Stimulated activated naive CD8-positive, alpha-beta T cell treated with anti-CD3 and anti-CD28 coated beads, Interleukin-15, amount 100 ng/mL, for 72 hours (primary cell): ENCODE data around the gene CDS1.
A peak's percentile ranks its signal among the peaks of the same experiment; 100 is the strongest.
"Not testable (repeated sequence)": the region's sequence is repeated elsewhere in the genome, so short reads cannot be mapped to it uniquely, and the experiment has no call there.

Experiments used
- ATAC-seq: fragments of 150-1000 bp; cut with Tn5 transposase; 2 replicates; pipeline ENCODE4 v1.10.0; 2021; ENCODE audit warnings: mild to moderate bottlenecking, moderate library complexity
- DNase-seq, 2 donors: peaks; one replicate each; pipeline ENCODE4 v3.0.0; 2021 to 2022
- H3K27ac Mint-ChIP-seq, 2 donors: one replicate each; pipeline ENCODE4 v1.8.0; 2022; ENCODE audit warnings: mild to moderate bottlenecking in 2 of 2, mixed read lengths in 2 of 2, moderate library complexity in 2 of 2
- H3K27me3 Mint-ChIP-seq: one replicate; pipeline ENCODE4 v1.8.0; 2022; ENCODE audit warnings: mixed read lengths
- H3K4me1 Mint-ChIP-seq: one replicate; pipeline ENCODE4 v1.8.0; 2022; ENCODE audit warnings: mild to moderate bottlenecking, mixed read lengths
- H3K4me3 Mint-ChIP-seq, 2 donors: one replicate each; pipeline ENCODE4 v1.8.0; 2022; ENCODE audit warnings: mild to moderate bottlenecking in 2 of 2, mixed read lengths in 2 of 2, moderate library complexity in 1 of 2
- H3K9me3 Mint-ChIP-seq, 2 donors: one replicate each; pipeline ENCODE4 v1.8.0; 2022; ENCODE audit warnings: mixed read lengths in 2 of 2

The CDS1 gene

DNA sequence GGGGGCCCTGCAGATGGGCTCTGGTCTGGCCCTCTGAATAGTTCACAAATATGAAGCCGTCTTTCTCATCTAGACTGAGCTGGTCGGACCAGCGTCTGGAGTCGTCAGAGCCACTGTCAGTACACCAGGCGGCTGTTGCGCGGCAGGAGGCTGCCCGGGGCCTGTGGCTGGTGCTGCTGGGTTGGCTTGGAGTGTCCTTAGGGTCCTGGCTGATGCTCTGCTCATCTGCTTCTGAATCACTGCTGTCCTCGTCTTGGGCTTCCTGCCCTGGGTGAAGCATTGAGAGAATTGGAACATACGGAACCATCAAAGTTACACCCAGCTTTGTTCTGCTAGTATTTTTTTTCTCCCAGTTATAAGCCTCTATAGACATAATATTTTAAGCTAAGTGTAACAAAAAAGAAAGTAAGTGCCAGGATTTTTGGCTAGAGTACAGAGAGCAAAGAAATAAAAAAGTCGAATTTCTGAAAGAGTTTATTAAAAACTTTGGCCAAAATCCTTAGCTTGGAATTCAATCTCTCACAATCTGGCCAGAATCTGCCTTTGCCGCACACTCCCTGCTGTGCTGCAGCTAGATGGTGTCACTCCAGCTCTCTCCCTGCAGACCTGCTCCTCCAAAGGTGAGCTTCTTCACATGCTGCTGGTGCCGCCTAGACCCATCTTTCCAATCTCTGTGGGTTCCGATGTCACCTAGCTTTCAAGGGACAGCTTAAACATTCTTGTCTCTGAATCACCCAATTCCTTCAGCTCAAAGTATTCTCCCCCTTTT is 96.2 kb downstream of the CDS1 start:
- H3K4me3 Mint-ChIP-seq, result no peak overlapping the region

DNA sequence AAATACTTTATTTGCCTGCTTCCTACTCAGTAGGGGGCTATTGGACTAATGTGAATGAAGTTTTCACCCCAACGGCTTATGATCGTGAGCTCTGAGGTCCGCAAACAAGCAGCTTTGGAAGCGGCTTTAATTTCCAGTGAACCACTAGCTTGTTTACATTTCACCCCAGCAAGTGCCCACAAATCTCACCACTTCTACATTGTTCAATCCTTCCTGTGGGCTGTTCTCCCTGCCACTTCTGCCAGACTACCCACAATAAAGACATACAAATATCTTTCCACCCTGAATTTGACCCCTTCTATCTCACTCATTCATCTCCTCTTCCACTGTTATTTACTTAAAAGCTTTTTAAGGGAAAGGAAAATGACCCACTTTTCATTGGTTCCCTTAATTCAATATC is 98.0 kb downstream of the CDS1 start:
- H3K4me3 Mint-ChIP-seq, result peak overlapping the region in 1 of 2 donors; percentile 36
- H3K27ac Mint-ChIP-seq, result no peak overlapping the region
- peaks cover 33% of the 10 kb centered on the region for H3K4me1 Mint-ChIP-seq
- peaks cover 10% of the 10 kb centered on the region for H3K27me3 Mint-ChIP-seq
- DNase-seq, result no peak
- ATAC-seq, result no peak
- H3K9me3 Mint-ChIP-seq, result no peaks in the 10 kb centered on the region

More for the DNA sequence above, 96.2 kb downstream of the CDS1 start:
- no peak overlapping the region for H3K27ac Mint-ChIP-seq
- H3K4me1 Mint-ChIP-seq, result peaks cover 21% of the 10 kb centered on the region
- H3K9me3 Mint-ChIP-seq, result no peaks in the 10 kb centered on the region
- no peak for ATAC-seq
- peaks cover 10% of the 10 kb centered on the region for H3K27me3 Mint-ChIP-seq
- DNase-seq, result no peak

DNA sequence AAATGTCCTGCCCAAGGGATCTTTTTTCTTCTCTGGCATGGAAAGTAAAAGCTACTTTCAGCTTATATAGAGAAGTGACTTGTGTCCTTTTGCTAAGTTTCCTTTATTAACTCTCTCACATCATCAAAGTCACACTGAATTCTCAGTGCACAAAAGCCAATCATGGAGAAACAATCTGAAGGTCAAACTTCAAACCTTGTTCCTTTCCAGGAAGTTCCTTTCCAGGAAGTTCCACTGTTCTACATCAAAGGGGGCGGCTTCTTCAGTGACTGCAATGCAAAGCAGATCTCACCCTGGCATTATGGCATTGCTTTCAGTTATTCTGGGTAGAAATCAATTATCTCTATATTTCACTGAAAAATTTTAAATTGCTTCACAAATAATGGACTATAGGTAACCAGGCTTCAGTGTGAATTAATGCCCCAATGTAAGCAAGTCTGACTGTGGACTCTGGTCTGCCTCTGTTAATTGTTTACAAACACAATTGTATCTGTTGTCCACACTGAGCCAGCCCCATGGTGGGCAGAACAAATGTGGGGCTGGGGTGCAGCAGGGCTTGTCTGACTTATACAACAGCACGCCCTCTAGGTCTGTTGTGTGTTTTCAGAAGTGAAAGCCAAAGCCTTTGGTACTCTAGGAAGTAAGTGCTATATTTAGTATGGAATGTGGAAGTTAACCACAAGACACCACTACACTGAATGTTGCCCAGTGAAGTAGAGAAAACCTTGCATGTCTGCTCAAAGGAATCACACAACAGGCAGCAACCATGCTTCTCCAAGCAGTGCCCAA is 98.8 kb downstream of the CDS1 start:
- H3K27ac Mint-ChIP-seq, result no peak overlapping the region
- peak overlapping the region; percentile 36 to 50 for H3K4me3 Mint-ChIP-seq
- H3K27me3 Mint-ChIP-seq, result peaks cover 10% of the 10 kb centered on the region

DNA sequence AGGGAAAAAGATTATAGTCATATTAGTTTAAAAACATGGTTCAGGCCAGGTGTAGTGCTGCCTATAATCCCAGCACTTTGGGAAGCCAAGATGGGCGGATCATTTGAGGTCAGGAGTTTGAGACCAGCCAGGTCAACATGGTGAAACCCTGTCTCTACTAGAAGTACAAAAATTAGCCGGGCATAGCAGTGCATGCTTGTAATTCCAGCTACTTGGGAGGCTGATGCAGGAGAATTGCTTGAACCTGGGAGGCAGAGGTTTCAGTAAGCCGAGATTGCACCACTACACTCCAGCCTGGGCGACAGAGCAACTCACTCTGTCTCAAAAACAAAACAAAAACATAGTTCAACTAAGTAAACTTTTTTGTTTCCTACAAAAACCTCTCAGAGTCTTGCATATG is 99.7 kb downstream of the CDS1 start:
- H3K9me3 Mint-ChIP-seq, H3K4me3 Mint-ChIP-seq, H3K27me3 Mint-ChIP-seq, H3K27ac Mint-ChIP-seq, ATAC-seq, DNase-seq: not testable (repeated sequence)
- peaks cover 33% of the 10 kb centered on the region for H3K4me1 Mint-ChIP-seq

More for the DNA sequence above, 98.8 kb downstream of the CDS1 start:
- no peaks in the 10 kb centered on the region for H3K9me3 Mint-ChIP-seq
- ATAC-seq (peak; percentile 53), DNase-seq (no peak)
- H3K4me1 Mint-ChIP-seq, result peaks cover 33% of the 10 kb centered on the region

DNA sequence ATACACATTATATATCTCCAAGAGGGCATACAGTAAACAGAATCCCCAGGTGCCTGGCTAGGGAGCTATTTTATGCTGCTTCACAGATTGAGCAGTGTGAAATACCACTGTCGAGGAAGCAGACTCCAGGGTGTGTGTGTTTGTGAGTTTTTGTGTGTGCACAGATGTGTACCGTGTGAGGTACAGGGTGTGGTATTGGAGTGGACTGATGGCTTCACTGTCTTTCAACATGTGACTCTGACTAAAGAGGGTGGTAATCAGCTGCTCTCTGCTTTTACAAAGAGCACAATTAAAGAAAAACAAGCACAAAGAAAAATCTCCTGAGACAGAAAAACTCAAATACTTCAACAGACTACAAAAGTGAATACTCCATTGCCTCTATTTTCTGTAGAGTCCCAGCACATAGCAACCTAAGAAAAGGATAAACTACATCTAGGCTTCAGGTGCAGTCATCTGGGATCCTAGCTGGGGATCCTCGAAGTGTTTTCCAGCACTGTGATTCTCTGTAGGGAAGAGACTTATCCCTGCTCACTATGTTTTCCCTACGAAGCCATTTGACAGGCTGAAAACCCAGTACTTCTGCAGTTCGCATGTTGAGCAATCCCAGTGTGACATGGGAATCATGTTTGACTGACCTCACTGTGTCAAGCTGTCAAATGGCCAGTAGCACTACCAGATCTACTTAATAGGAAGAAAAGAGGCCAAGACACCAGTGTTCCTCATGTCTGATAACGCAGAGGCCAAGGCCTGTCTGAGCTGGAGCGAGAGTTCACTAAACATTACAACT is 100.3 kb downstream of the CDS1 start:
- Mint-ChIP-seq H3K27ac (no peak overlapping the region), H3K27me3 (peaks cover 14% of the 10 kb centered on the region), H3K4me1 (peaks cover 33% of the 10 kb centered on the region), H3K9me3 (no peaks in the 10 kb centered on the region), H3K4me3 (no peak overlapping the region)
- DNase-seq (no peak), ATAC-seq (no peak)

DNA sequence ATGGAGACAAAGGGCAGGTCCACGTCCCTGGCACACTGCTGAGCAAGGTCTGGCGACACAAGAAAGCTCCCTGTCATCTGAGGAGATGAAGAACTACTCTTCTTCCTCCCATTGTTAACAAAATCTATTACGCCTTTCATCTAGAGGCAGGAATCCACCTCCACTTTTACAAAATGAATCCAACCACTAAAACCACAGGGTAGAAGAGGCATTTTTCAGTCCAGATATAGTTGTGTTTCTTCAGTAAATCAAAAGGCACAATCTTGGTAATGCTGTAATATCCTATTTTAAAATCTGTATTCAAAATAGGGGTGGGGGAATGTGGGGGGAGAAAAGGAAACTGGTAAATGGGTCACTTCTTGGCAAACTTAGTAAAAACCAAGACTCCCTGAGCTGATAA is 101.4 kb downstream of the CDS1 start:
- H3K27me3 Mint-ChIP-seq, result peaks cover 13% of the 10 kb centered on the region
- no peak overlapping the region for H3K4me3 Mint-ChIP-seq
- H3K4me1 Mint-ChIP-seq, result peaks cover 33% of the 10 kb centered on the region
- DNase-seq (no peak), ATAC-seq (no peak)
- H3K27ac Mint-ChIP-seq, result peak overlapping the region; percentile 12 to 50
- no peaks in the 10 kb centered on the region for H3K9me3 Mint-ChIP-seq

DNA sequence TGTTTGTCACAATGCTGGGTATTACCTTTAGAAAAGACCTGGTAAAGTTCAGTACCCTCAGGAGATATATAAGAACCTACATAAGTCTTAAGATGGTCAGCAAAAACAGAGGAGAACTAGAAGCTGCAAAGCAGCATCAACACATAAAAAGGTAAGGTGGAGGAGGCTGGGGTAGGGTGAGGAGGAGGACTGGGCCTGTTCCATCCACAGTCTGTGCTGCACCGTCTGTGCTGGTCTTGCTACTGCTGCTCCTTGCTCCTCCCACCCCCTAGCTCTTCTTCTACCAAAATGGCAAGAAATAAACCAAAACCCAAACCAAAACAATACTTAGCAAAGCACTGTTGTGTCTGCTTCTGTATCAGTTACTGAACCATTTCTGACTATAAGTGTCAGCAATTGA is 102.2 kb downstream of the CDS1 start:
- ATAC-seq (peak; percentile 27), DNase-seq (no peak)
- H3K27ac Mint-ChIP-seq, result no peak overlapping the region
- peaks cover 33% of the 10 kb centered on the region for H3K4me1 Mint-ChIP-seq
- no peaks in the 10 kb centered on the region for H3K9me3 Mint-ChIP-seq
- H3K27me3 Mint-ChIP-seq, result peaks cover 8% of the 10 kb centered on the region
- H3K4me3 Mint-ChIP-seq, result no peak overlapping the region

DNA sequence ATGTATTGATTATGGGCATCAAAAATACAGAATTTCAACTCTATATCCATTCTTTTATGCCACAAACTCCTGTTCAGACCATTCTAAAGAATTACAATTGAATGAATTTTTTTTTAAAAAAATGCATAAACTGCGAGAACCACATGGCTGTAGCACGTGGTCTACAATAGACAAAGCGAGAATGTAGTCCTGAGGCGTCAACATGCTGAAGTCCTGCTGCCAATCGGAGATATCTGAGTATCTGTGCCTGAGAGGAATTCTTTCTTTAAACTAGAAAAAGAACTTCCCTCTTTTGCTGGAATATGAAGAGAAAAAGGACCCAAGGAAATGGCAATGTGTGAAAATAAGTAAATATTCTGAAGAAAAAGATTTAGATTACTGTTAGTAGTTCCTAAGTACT is 105.7 kb downstream of the CDS1 start:
- Mint-ChIP-seq H3K4me1 (peaks cover 18% of the 10 kb centered on the region), H3K9me3 (no peaks in the 10 kb centered on the region), H3K27ac (no peak overlapping the region), H3K27me3 (peaks cover 16% of the 10 kb centered on the region), H3K4me3 (no peak overlapping the region)
- no peak for ATAC-seq
- DNase-seq, result no peak

DNA sequence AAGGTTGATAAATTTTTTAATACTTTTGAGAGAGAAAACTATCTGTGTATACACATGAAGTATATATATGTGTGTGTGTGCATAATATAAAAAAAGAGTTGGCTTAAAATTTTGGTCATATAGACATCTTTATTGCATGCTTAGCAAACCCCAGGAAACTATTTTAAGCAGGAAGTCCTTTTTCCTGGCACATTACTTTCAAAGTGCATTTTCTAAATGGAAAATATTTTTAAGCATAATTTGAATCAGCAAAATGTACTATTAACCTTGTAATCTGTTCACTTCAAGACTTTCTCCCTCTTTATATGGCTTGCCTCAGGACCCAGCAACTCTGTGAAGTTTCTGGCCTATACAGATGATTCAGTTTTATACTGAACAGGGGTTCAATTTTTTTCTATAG is 106.3 kb downstream of the CDS1 start:
- H3K27ac Mint-ChIP-seq, result no peak overlapping the region
- H3K9me3 Mint-ChIP-seq, result no peaks in the 10 kb centered on the region
- H3K4me3 Mint-ChIP-seq, result no peak overlapping the region
- ATAC-seq, result no peak
- H3K4me1 Mint-ChIP-seq, result peaks cover 12% of the 10 kb centered on the region
- no peak for DNase-seq
- peaks cover 16% of the 10 kb centered on the region for H3K27me3 Mint-ChIP-seq

DNA sequence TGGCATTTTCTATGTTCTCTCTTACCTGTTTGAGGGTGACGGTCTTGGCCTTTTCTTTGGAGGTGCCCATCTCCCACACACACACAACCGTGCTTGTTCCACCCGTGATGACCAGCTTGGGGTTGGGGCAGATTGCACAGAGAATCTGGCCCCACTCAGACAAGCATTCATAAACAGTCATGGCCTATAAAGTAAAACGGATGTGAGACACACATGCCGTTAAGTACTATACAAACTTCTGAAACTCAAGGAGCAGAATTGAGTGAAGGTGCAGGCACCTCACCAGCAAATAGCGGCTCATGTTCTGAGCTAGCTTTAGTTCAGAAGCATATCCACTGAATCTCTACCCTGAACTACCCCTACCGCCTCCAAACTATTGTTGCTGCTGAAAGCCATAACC is 107.6 kb downstream of the CDS1 start:
- H3K4me1 Mint-ChIP-seq, result no peaks in the 10 kb centered on the region
- H3K27ac Mint-ChIP-seq, result no peak overlapping the region
- H3K4me3 Mint-ChIP-seq, result no peak overlapping the region
- H3K9me3 Mint-ChIP-seq, result no peaks in the 10 kb centered on the region
- no peak for ATAC-seq
- H3K27me3 Mint-ChIP-seq, result peaks cover 16% of the 10 kb centered on the region
- no peak for DNase-seq

DNA sequence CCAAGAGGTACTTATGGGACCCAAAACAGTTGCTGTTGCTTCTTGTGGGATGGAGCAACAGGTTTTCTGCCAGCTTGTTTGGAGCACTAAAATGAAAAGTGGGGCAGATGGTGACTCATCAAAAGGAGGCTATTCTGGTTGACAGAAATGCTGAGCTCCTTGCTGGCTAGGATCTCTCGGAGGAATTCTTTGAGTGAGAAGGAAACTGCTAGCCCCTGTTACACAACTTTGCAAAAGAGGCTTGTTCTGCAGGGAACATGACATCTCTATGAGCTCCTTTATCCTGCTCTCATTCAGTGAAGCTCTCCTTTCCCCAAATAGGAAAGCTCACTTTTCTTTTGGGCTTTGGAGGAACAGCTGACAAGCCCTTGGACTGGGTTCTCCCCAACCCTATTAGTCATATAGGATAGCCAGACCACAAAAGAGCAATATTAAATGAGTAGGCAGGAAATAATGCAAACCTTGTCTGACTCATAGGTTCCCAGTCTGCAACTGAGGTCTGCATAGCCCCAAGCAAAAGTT is 108.3 kb downstream of the CDS1 start:
- H3K27me3 Mint-ChIP-seq, result peaks cover 16% of the 10 kb centered on the region
- no peak for DNase-seq
- no peaks in the 10 kb centered on the region for H3K9me3 Mint-ChIP-seq
- no peak overlapping the region for H3K4me3 Mint-ChIP-seq
- H3K4me1 Mint-ChIP-seq, result no peaks in the 10 kb centered on the region
- ATAC-seq, result peak; percentile 93
- no peak overlapping the region for H3K27ac Mint-ChIP-seq

DNA sequence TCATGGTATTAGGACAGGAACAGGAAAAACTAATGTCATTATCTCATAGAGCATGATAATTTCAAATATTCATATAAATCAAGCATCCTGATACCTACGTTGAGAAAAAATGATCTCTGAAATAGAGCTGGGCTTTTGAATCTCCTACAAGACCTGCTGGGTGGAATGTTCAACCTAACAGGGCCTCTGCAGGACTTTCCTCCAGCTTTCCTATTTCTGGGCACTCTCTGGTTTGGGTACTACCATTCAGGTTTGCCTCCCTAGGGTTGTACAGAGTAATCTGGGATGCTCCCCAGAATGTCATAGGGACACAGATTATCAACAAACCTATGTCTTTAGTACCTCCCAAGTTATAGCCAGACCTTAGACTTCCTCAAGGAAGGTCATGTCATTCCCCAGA is 108.9 kb downstream of the CDS1 start:
- Mint-ChIP-seq H3K4me1 (no peaks in the 10 kb centered on the region), H3K27me3 (peaks cover 16% of the 10 kb centered on the region), H3K9me3 (no peaks in the 10 kb centered on the region), H3K27ac (peak overlapping the region in 1 of 2 donors; percentile 33), H3K4me3 (no peak overlapping the region)
- ATAC-seq (no peak), DNase-seq (no peak)

DNA sequence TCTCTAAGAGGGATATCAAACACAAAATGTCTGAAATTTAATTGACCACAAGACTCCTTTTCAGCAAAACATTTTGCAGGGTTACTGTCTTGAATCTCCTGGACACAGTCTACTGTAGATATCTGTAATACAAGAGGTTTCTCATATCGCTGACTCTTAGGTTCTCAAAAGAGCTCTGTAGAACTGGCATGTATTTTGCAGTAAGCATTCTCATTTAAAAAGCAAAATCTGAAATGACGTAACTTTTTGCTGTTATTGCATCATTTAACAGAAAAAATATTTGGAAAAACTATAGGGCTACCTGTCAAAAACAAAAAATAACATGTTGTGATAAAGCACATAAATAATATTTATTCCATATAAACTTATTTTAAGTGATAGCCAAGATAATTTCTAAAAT is 114.2 kb downstream of the CDS1 start:
- H3K9me3 Mint-ChIP-seq, result no peaks in the 10 kb centered on the region
- ATAC-seq (no peak), DNase-seq (no peak)
- H3K27me3 Mint-ChIP-seq, result no peaks in the 10 kb centered on the region
- no peaks in the 10 kb centered on the region for H3K4me1 Mint-ChIP-seq
- H3K4me3 Mint-ChIP-seq, result no peak overlapping the region
- H3K27ac Mint-ChIP-seq, result no peak overlapping the region

DNA sequence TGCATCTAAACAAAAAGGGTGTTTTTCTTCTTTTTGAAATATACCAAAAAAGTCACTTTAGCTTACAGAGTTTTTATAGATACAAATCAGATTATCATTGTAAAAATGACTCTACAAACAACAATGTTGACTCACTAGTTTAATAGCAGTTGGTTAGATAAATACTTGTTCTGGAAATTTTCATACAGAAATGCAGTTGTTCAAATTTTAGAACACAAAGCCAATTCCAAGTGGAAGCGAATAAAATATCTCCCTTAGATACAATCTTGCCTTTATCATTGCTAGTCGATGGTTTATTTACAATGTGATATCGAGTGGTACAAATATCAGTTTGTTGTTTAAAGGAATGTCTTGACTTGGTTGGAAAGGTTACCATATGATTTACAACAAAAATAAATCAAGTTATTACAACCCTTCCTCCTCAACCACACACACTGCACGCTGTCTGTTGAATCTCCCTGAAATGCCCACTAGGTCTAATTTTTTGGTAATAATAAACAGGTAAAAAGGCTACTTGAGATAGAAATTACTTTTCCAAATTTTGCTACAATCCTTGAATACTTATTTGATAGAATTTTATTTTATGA is 114.8 kb downstream of the CDS1 start:
- Mint-ChIP-seq H3K4me3 (no peak overlapping the region), H3K27ac (no peak overlapping the region), H3K27me3 (no peaks in the 10 kb centered on the region), H3K9me3 (no peaks in the 10 kb centered on the region), H3K4me1 (no peaks in the 10 kb centered on the region)
- DNase-seq (no peak), ATAC-seq (no peak)

DNA sequence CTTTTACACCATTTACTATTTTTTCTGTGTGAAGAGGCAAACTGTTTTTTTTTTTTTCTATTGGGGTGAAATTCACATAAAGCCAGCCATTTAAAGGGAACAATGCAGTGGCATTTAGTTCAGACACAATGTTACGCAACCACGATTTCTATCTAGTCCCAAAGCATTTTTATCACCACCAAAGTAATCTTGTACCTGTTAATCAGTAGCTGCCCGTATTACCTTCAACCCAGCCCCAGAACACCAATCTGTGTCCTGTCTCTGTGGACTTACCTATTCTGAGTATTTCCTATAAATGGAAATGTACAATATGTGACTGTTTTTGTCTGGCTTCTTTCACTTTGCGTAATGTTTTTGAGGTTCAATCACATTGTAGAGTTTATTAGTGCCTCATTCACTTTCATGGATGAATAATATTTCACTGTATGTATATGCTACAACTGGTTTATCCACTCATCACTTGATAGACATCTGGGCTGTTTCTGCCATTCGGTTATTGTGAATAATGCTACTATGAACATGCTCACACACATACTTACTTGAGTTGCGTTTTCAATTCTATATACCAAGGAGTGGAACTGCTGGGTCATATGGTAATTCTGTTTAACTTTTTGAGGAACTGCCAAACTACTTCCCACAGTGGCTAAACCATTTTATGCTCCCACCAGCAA is 116.2 kb downstream of the CDS1 start:
- no peak for DNase-seq
- Mint-ChIP-seq H3K9me3 (no peaks in the 10 kb centered on the region), H3K27ac (peak overlapping the region in 1 of 2 donors; percentile 70), H3K4me1 (no peaks in the 10 kb centered on the region), H3K4me3 (no peak overlapping the region), H3K27me3 (peaks cover 9% of the 10 kb centered on the region)
- ATAC-seq, result no peak
